Measurements from ENCODE around the gene PPM1M. TPM values are rescaled to one million over a fixed set of nuclear protein-coding genes. Genes with fewer than 3 reads are reported as not detected.

Gene PPM1M
- total and polyA plus RNA-seq, 2 donors, result 32.1 to 65.0 TPM

GRCh38 chr3:52232279-52233107 is 13.1 kb upstream of the PPM1M start:
- Histone ChIP-seq H3K4me3 (ENCODE audit: low read length in 2 of 2) (no peak overlapping the region), H3K36me3 (ENCODE audit: control insufficient read depth in 2 of 2, insufficient read depth in 2 of 2, low read length in 1 of 2) (peaks cover 77 to 84% of the 10 kb centered on the region in 2 donors), H3K27ac (ENCODE audit: low read depth in 1 of 2, low read length in 1 of 2) (peak overlapping the region in 1 of 2 donors; percentile 41), H3K27me3 (ENCODE audit: control insufficient read depth in 2 of 2, insufficient read depth in 1 of 2, low read length in 1 of 2) (no peaks in the 10 kb centered on the region), H3K9me3 (ENCODE audit: control insufficient read depth in 2 of 2, insufficient read depth in 1 of 2, low read length in 1 of 2) (no peaks in the 10 kb centered on the region), H3K4me1 (ENCODE audit: control insufficient read depth in 2 of 2, insufficient read depth in 2 of 2, low read length in 2 of 2) (peaks cover 16 to 55% of the 10 kb centered on the region in 2 donors)
- WGBS, result 85% methylated on average over 28 of the region's 28 CpGs
- DNase-seq (ENCODE audit: low read depth in 6 of 9, low spot score in 9 of 9), result no peak

GRCh38 chr3:52233108-52233591 is 12.4 kb upstream of the PPM1M start:
- Histone ChIP-seq H3K4me3 (ENCODE audit: low read length in 2 of 2) (no peak overlapping the region), H3K4me1 (ENCODE audit: control insufficient read depth in 2 of 2, insufficient read depth in 2 of 2, low read length in 2 of 2) (peaks cover 22 to 55% of the 10 kb centered on the region in 2 donors), H3K27ac (ENCODE audit: low read depth in 1 of 2, low read length in 1 of 2) (peak overlapping the region in 1 of 2 donors; percentile 41), H3K9me3 (ENCODE audit: control insufficient read depth in 2 of 2, insufficient read depth in 1 of 2, low read length in 1 of 2) (no peaks in the 10 kb centered on the region), H3K36me3 (ENCODE audit: control insufficient read depth in 2 of 2, insufficient read depth in 2 of 2, low read length in 1 of 2) (peaks cover 72 to 79% of the 10 kb centered on the region in 2 donors), H3K27me3 (ENCODE audit: control insufficient read depth in 2 of 2, insufficient read depth in 1 of 2, low read length in 1 of 2) (no peaks in the 10 kb centered on the region)
- DNase-seq (ENCODE audit: low read depth in 6 of 9, low spot score in 9 of 9), result no peak
- WGBS, result 98% methylated on average over 5 of the region's 5 CpGs

DNA sequence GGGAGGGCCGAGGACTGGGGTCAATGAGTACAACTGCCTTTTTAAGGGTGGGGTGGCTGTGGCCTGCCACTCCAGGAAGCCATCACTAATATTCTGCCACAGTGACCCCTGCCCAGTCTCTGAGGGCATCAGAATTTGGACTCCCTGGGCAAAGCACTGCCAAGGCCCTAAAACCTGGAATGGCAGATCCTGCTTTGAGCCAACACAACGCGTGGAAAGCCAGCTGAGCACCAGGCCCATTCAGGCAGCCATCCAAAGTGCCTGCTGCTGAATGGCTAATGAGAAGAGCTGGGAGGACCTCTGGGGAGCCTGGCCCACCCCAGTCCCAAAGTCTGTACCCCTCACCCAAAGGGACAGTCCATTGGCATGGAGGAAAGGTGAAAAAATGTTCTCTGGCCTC is 11.6 kb upstream of the PPM1M start:
- Histone ChIP-seq H3K27me3 (ENCODE audit: control insufficient read depth in 2 of 2, insufficient read depth in 1 of 2, low read length in 1 of 2) (no peaks in the 10 kb centered on the region), H3K36me3 (ENCODE audit: control insufficient read depth in 2 of 2, insufficient read depth in 2 of 2, low read length in 1 of 2) (peaks cover 64 to 71% of the 10 kb centered on the region in 2 donors), H3K9me3 (ENCODE audit: control insufficient read depth in 2 of 2, insufficient read depth in 1 of 2, low read length in 1 of 2) (no peaks in the 10 kb centered on the region), H3K4me1 (ENCODE audit: control insufficient read depth in 2 of 2, insufficient read depth in 2 of 2, low read length in 2 of 2) (peaks cover 24 to 53% of the 10 kb centered on the region in 2 donors), H3K27ac (ENCODE audit: low read depth in 1 of 2, low read length in 1 of 2) (no peak overlapping the region), H3K4me3 (ENCODE audit: low read length in 2 of 2) (no peak overlapping the region)
- DNase-seq (ENCODE audit: low read depth in 6 of 9, low spot score in 9 of 9), result no peak
- WGBS, result 98% methylated on average over 3 of the region's 3 CpGs

DNA sequence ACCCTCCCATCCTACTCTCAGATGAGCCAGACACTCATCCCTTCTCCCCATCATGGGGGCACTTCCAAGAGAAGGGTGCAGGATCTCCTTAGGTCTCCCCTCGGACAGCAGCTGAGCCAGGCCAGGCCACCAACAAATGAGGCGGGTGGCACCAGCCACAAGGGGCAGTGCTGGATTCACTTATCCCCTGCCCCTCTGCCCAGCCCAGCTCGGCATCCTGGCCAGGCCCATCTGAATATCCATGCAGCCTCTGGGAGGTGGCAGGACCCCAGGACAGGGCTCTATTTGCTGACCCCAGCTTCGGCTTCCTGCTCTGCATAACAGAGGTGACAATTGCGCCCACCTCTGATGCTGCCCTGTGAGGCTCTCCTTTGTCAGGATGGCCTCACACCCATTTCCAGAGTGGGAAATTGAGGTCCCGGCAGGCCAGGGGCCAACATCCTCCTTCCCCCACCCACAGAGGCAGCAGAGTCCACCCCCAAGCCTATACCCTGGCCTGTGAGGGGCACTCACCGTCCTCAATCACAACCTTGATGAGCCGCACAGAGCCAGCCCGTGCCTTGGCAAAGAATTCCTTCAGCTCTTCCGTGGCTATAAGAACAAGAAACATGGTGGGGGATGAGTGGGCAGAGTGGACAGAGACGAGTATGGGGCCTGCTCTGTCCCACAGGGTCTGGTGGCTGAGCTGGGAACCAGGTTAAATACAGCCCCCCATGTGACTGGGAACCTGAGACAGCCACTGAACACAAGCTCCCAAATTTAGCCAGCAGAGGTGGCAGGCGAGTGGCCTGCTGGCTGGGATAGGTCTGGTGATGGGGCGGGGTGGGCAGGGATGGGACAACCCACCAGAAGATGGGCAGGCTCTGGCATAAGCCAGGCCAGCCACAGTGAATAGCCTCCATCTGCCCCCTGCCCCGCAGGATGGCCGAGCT is 10.8 kb upstream of the PPM1M start:
- 98% methylated on average over 15 of the region's 15 CpGs for WGBS
- no peak overlapping the region for H3K27ac ChIP-seq (ENCODE audit: low read depth in 1 of 2, low read length in 1 of 2)
- H3K4me1 ChIP-seq (ENCODE audit: control insufficient read depth in 2 of 2, insufficient read depth in 2 of 2, low read length in 2 of 2), result peaks cover 27 to 57% of the 10 kb centered on the region in 2 donors
- no peak overlapping the region for H3K4me3 ChIP-seq (ENCODE audit: low read length in 2 of 2)
- no peaks in the 10 kb centered on the region for H3K9me3 ChIP-seq (ENCODE audit: control insufficient read depth in 2 of 2, insufficient read depth in 1 of 2, low read length in 1 of 2)
- peaks cover 56 to 63% of the 10 kb centered on the region in 2 donors for H3K36me3 ChIP-seq (ENCODE audit: control insufficient read depth in 2 of 2, insufficient read depth in 2 of 2, low read length in 1 of 2)
- no peaks in the 10 kb centered on the region for H3K27me3 ChIP-seq (ENCODE audit: control insufficient read depth in 2 of 2, insufficient read depth in 1 of 2, low read length in 1 of 2)
- no peak for DNase-seq (ENCODE audit: low read depth in 6 of 9, low spot score in 9 of 9)

DNA sequence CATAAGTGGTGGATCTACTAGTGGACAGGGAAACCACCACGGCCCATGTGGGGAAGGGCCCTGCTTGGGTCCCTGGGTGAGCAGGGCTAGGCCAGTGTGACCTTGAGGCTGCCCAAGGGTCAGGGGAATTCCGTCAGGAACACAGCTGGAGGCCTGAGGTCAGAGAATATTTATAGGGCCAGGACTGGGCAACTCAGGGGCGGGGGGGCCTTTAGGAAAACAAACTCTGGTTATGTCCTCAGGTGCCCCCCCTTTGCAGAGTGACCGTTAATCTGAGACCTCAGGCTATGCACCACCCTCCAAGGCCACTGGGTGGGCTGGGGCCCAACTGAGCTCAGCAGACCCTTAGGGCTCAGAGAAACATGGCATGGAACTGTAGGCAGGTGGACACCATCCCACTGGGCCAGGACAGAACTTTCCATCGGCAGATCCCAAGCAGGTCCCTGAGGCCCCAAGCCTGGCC is 9.1 kb upstream of the PPM1M start:
- Histone ChIP-seq H3K4me3 (ENCODE audit: low read length in 2 of 2) (no peak overlapping the region), H3K4me1 (ENCODE audit: control insufficient read depth in 2 of 2, insufficient read depth in 2 of 2, low read length in 2 of 2) (peaks cover 35 to 69% of the 10 kb centered on the region in 2 donors)
- 96% methylated on average over 5 of the region's 5 CpGs for WGBS

GRCh38 chr3:52237006-52237656 is 8.4 kb upstream of the PPM1M start:
- DNase-seq (ENCODE audit: low read depth in 6 of 9, low spot score in 9 of 9), result no peak
- no peak overlapping the region for H3K27ac ChIP-seq (ENCODE audit: low read depth in 1 of 2, low read length in 1 of 2)
- H3K4me1 ChIP-seq (ENCODE audit: control insufficient read depth in 2 of 2, insufficient read depth in 2 of 2, low read length in 2 of 2), result peaks cover 31 to 67% of the 10 kb centered on the region in 2 donors
- H3K36me3 ChIP-seq (ENCODE audit: control insufficient read depth in 2 of 2, insufficient read depth in 2 of 2, low read length in 1 of 2), result peaks cover 32 to 39% of the 10 kb centered on the region in 2 donors
- no peaks in the 10 kb centered on the region for H3K27me3 ChIP-seq (ENCODE audit: control insufficient read depth in 2 of 2, insufficient read depth in 1 of 2, low read length in 1 of 2)
- WGBS, result 93% methylated on average over 6 of the region's 6 CpGs
- H3K4me3 ChIP-seq (ENCODE audit: low read length in 2 of 2), result no peak overlapping the region
- H3K9me3 ChIP-seq (ENCODE audit: control insufficient read depth in 2 of 2, insufficient read depth in 1 of 2, low read length in 1 of 2), result no peaks in the 10 kb centered on the region

More for the DNA sequence above, 9.1 kb upstream of the PPM1M start:
- peaks cover 39 to 46% of the 10 kb centered on the region in 2 donors for H3K36me3 ChIP-seq (ENCODE audit: control insufficient read depth in 2 of 2, insufficient read depth in 2 of 2, low read length in 1 of 2)
- H3K27ac ChIP-seq (ENCODE audit: low read depth in 1 of 2, low read length in 1 of 2), result no peak overlapping the region
- H3K9me3 ChIP-seq (ENCODE audit: control insufficient read depth in 2 of 2, insufficient read depth in 1 of 2, low read length in 1 of 2), result no peaks in the 10 kb centered on the region
- no peaks in the 10 kb centered on the region for H3K27me3 ChIP-seq (ENCODE audit: control insufficient read depth in 2 of 2, insufficient read depth in 1 of 2, low read length in 1 of 2)
- DNase-seq (ENCODE audit: low read depth in 6 of 9, low spot score in 9 of 9), result no peak

DNA sequence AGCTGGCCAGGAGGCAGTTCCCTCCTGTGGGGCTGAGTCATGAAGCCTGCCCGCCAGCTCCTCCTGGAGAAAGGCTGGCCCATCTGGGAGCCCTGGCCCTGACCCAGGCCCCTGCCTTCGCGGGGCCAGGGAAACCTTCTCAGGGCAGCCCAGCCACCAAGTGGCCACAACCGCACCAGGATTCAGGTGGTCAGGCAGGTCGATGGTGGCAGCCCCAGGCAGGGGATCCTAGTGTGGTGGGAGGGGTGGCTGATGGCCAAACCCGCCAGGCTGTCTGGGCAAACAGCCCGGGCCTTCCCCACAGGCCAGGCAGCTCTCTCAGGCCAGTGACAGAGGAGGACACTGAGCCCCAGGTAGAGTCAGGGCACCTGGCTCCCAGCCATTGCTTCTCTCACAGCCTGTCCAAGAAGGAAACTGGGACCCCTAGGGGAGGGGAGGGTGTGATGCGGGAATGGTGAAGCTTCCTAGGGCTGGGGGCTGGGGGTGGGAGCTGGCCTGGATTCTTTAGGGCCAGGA is 7.8 kb upstream of the PPM1M start:
- DNase-seq (ENCODE audit: low read depth in 6 of 9, low spot score in 9 of 9), result no peak
- 65% methylated on average over 8 of the region's 8 CpGs for WGBS

DNA sequence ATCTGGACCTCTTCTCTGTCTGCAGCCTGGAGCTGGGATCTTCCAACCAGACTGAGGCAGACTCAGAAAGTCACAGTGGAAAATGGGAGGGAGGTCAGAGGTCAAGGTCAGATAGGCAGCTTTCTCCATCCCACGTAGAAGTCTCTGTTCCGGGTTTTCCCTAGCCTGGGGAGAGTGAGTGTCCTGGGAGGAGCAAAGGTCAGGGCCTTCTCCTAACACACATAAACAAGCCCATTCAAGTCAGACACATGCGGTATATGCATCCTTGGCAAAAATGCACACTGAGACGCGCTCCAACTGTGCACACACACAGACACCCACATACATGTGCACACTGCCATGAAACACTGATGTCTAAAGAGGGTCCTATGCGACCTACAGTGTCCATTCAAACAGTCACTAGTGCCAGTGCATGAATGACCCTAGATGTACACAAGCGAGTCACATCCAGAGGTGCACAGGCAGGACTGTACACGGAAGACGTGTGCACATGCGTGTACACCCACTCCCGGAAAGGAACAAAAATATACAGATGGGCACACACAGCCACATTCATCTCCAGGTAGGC is 7.3 kb upstream of the PPM1M start:
- peaks cover 24 to 28% of the 10 kb centered on the region in 2 donors for H3K36me3 ChIP-seq (ENCODE audit: control insufficient read depth in 2 of 2, insufficient read depth in 2 of 2, low read length in 1 of 2)
- H3K27ac ChIP-seq (ENCODE audit: low read depth in 1 of 2, low read length in 1 of 2), result peak overlapping the region in 1 of 2 donors; percentile 96
- H3K4me3 ChIP-seq (ENCODE audit: low read length in 2 of 2), result peak overlapping the region; percentile 93
- H3K9me3 ChIP-seq (ENCODE audit: control insufficient read depth in 2 of 2, insufficient read depth in 1 of 2, low read length in 1 of 2), result no peaks in the 10 kb centered on the region
- 28% methylated on average over 11 of the region's 11 CpGs for WGBS
- H3K4me1 ChIP-seq (ENCODE audit: control insufficient read depth in 2 of 2, insufficient read depth in 2 of 2, low read length in 2 of 2), result peaks cover 28 to 56% of the 10 kb centered on the region in 2 donors
- no peak for DNase-seq (ENCODE audit: low read depth in 6 of 9, low spot score in 9 of 9)
- no peaks in the 10 kb centered on the region for H3K27me3 ChIP-seq (ENCODE audit: control insufficient read depth in 2 of 2, insufficient read depth in 1 of 2, low read length in 1 of 2)

More for the DNA sequence above, 7.8 kb upstream of the PPM1M start:
- peaks cover 28 to 61% of the 10 kb centered on the region in 2 donors for H3K4me1 ChIP-seq (ENCODE audit: control insufficient read depth in 2 of 2, insufficient read depth in 2 of 2, low read length in 2 of 2)
- peak overlapping the region; percentile 93 for H3K4me3 ChIP-seq (ENCODE audit: low read length in 2 of 2)
- no peaks in the 10 kb centered on the region for H3K27me3 ChIP-seq (ENCODE audit: control insufficient read depth in 2 of 2, insufficient read depth in 1 of 2, low read length in 1 of 2)
- H3K36me3 ChIP-seq (ENCODE audit: control insufficient read depth in 2 of 2, insufficient read depth in 2 of 2, low read length in 1 of 2), result peaks cover 28 to 33% of the 10 kb centered on the region in 2 donors
- peak overlapping the region; percentile 9 to 74 for H3K27ac ChIP-seq (ENCODE audit: low read depth in 1 of 2, low read length in 1 of 2)
- no peaks in the 10 kb centered on the region for H3K9me3 ChIP-seq (ENCODE audit: control insufficient read depth in 2 of 2, insufficient read depth in 1 of 2, low read length in 1 of 2)
